Fibroblast of skin of back (primary cell): Measurements from ENCODE around the gene EPB41L5.
A peak's percentile ranks its signal among the peaks of the same experiment; 100 is the strongest.
"Not testable (repeated sequence)": the region's sequence is repeated elsewhere in the genome, so short reads cannot be mapped to it uniquely, and the experiment has no call there.

Experiments
- DNase-seq: peaks from one replicate; pipeline ENCODE4 v3.0.0-alpha.2; 2013

EPB41L5 gene

DNA sequence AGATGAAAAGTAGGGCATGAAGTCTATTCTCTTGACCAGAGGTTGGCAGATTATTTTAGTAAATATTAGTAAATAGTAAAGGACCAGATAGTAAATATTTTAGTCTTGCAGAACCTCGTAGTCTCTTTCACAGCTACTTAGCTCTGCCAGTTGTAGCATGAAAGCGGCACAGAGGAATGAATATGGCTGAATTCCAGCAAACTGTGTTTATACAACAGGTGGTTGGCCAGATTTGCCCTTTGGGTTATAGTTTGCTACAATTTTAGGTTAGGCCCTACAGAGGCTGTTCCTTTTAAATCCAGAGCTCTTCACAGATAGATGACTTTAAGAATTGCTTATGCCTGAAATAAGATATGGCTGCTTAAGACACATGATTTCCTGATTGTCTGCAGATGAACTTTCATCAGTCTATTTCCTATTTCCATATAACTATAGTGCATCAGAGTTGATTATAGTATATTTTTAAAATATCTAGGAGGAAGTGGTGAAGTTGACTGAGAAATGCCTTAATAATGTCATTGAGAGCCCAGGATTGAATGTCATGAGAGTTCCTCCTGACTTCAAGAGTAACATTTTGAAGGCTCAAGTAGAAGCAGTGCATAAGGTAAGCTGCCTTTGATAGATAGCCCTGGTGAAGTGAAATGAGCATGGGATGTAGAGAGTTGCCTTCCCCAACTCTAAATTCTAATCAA, 129.8 kb downstream of the EPB41L5 start:
- no peak for DNase-seq

DNA sequence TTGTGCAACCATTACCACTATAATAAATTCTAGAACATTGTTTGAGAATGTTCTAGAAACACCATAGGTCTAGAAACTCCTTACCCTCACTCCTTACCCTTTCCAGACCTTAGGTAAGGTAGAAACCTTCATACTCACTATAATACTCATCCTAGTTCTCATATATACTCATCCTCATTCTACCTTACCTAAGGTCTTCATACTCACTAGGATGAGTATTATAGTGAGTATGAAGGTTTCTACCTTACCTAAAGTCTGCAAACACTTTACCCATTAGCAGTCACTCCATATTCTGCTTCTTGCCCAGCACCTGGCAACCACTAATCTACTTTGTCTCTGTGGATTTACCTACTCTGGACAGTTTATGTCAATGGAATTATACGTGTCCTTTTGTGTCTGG, 135.4 kb downstream of the EPB41L5 start:
- no peak for DNase-seq

DNA sequence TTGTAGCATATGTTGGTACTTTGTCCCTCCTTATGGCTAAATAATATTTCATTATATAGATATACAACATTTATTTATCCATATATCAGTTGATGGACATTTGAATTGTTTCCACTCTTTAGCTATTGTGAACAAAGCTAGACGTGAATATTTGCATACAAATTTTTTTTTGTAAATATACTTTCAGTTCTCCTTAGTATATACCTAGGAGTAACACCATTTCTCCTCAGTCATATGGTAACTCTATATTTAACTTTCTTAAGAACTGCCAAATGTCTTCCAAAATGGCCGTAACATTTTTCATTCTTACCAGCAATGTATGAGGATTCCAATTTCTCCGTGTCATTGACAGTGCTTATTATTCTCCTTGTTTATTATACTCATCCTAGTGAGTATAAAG, 135.8 kb downstream of the EPB41L5 start:
- no peak for DNase-seq

DNA sequence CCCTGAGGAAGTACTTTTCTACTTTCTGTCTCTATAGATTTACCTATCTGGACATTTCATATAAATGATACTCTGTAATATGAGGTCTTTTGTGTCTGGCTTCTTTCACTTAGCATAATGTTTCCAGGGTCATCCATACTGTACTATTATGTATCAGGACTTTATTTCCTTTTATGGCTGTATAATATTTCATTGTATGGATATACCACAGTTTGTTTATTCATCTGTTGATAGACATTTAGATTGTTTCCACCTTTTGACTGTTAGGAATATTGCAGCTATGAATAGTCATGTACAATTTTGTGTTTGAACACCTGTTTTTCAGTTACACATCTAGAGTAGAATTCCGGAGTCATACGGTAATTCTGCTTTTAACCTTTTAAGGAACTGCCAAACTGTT, 136.5 kb downstream of the EPB41L5 start:
- no peak for DNase-seq

DNA sequence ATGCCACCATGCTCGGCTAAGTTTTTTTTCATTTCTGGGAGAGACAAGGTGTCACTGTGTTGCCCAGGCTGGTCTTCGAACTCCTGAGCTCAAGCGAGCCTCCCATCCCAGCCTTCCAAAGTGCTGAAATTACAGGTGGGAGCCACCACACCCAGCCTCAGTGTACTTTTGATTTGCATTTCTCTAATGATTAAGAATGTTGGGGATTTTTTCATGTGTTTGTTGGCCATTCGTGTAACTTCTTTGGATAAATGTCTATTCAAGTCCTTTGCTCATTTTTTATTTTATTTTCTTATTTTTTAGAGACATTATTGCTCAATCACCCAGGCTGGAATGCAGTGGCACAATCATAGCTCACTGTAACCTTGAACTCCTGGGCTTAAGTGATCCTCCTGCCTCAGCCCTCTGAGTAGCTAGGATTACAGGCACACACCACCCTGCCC, 137.2 kb downstream of the EPB41L5 start:
- DNase-seq, result no peak

DNA sequence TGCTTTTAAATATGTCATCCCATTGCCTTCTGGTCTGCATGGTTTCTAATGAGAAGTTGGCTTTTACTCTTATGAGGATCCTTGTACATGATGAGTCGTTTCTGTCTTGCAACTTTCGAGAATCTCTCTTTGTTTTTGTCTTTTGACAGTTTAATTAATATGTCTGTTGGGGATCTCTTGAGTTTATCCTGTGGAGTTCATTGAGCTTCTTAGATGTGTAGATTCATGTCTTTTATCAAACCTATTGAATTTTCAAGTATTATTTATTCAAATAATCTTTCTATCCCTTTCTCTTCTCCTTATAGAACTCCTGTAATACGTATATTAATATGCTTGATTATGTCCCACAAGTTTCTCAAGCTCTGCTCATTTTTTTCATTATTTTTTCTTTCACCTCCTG, 142.4 kb downstream of the EPB41L5 start:
- no peak for DNase-seq

DNA sequence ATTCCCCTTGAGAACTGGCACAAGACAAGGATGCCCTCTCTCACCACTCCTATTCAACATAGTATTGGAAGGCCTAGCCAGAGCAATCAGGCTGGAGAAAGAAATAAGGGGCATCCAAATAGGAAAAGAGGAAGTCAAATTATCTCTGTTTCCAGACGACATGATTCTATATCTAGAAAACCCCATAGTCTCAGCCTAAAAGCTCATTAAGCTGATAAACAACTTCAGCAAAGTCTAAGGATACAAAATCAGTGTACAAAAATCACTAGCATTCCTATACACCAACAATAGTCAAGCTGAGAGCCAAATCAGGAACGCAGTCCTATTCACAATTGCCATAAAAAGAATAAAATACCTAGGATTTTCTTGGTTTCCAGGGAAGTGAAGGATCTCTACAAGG, 145.8 kb downstream of the EPB41L5 start:
- not testable (repeated sequence) for DNase-seq

DNA sequence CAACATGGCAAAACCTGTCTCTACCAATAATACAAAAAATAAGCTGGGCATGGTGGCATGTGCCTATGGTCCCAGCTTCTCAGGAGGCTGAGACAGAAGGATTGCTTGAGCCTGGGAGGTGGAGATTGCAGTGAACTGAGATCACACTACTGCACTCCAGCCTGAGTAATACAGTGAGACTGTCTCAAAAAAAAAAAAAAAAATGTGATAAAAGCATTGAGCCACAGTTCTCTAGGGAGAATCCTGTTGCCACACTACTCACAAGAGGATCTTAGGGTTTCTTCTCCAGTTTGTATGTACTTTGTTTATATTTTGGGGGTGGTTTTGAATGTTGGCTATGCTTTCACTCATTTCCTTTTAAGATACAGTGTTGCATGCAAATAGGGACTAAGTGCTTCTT, 148.3 kb downstream of the EPB41L5 start:
- DNase-seq, result peak; percentile 41

DNA sequence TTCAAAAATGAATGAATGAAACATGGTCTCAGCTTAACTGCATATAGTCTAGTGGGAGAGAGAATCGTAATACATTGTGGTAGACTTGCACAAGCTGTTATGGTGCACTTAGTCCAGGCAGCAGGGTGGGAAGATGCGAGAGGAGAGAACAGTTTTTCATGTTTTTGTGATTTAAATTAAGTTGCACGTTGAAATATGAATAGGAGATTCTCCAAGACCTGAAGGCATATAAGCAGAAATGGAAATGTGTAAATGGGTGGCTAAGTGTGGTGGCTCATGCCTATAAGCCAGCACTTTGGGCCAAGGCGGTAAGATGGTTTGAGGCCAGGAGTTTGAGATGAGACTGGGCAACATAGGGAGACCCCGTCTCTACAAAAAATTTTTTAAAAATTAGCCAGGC, 149.8 kb downstream of the EPB41L5 start:
- DNase-seq, result no peak

DNA sequence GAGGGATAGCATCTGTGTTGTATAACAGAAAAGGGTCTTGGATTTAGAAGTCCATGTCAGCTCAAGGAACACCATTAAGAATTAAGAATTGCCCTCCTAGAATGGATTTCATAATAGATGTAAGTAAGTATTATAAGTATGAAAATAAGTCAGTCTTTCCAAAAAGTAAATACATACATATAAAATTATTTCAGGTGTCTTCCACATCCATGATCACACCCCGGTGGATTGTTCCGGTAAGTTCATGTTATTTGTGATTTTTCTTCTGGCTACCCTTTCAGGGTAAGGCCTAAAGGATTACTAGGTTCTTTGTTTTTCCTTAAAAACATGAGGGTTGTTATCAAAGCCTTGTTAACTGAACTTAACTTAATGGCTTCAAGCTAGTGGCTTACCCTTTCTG, 154.4 kb downstream of the EPB41L5 start:
- DNase-seq, result no peak

DNA sequence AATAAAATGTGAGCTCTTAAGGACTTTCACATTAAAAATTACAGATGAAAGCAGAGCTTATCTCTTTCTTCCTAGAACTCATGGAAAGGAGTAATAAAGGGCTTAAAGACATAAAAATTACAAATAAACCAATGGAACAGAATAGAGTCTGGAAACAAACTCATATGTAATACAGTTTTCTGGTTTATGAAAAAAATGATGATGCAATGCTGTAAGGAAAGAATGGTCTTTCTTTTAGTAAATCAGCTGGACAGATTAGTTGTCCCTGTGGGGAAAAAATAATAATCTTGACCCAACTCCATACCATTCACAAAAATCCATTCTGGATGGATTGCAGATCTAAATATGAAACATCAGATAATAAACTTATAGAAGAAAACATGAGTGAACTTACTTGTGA, 156.1 kb downstream of the EPB41L5 start:
- DNase-seq, result no peak

DNA sequence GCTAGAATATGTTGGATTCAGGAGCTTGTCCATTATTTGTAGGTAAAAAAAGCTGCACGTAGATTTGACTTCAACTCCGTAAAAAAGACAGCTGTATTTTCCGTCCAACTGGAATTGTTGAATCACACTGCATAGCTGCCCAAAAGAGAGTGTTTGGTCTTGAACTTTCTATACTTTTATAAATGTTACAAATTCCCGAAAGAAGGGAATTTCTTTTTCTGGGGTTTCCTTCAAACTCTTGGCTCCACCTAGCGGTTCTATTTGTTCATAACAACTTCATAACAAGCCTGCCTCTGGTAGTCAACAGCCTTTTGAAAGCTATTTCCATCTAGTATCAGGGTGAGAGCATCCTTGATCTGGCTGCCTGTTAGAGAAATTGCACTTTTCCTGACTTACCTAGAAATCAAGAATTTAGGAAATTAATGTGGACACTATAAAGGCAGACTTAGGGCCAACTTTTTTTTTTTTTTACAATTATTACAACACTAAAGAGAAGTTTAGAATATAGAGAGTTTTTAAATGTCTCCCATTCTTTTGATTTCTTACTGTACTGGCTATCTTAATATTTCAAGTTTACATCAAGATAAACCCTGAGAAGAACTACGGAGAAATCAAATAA, 162.2 kb downstream of the EPB41L5 start:
- DNase-seq, result peak; percentile 63

DNA sequence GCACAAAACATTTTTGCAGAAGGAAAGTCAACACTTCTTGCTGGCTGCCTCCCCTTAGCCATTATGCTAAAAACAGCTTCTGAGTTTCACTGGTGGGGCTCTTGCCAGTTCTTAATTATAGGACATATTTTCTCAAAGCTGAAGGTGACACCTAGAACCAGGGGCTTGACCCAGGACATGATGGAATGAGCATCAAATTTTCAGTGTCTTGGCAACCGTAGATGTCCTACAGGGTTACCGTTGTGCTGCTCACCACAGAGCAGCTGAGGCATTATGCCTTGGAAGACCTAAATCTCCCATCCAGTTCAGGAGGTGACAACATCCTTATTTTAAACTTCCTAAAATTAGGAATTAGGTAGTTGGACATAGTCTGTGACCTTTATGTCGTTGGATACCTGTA, 163.6 kb downstream of the EPB41L5 start:
- DNase-seq, result no peak

DNA sequence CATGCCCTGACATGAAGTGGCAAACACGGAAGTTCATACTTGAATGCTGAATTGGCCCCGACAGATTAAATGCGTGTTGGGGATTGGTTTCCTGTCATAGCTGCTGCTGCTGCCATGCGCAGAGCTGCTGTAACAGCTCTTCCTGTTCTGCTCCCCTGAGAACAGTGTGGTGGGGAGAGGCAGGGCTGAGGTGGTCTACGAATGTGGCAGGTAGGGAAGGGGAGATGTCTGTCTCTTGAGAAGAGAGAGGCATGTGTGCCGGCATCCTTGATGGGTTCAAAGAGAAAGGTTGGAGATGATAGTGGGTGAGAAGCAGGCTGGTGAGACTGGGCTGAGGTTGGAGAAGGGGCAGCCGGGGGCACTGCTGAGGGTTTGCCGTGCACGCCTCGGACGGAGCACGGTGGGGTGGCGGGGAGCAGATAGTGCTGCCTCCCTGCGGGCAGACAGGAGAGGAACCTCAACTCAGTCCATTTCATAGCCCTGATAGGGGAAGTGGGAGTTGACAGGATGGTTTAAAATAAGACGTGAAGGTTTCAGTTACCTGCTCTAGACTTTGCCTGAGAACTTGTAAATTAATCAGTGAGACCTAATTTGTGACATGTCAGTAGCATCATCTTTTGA, 164.2 kb downstream of the EPB41L5 start:
- peak; percentile 8 for DNase-seq

DNA sequence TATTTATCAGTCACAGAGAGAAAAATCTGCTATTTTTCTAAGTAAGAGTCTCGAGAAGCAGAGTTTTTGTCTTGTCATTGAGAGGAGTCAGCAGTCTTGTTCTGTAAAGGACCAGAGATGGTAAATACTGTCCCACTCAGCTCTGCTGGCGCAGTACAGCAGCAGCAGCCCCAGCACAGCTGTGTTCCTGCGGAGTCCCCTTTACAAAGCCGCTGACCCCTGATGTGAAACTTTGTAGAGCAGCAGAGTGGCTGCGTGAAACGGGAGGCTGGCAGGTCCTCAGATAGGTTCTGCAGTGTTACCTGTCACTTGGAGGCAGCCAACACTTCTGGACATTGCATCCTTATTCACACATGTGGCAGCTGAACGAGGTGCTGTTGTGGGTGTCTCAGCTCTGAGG, 165.1 kb downstream of the EPB41L5 start:
- no peak for DNase-seq

DNA sequence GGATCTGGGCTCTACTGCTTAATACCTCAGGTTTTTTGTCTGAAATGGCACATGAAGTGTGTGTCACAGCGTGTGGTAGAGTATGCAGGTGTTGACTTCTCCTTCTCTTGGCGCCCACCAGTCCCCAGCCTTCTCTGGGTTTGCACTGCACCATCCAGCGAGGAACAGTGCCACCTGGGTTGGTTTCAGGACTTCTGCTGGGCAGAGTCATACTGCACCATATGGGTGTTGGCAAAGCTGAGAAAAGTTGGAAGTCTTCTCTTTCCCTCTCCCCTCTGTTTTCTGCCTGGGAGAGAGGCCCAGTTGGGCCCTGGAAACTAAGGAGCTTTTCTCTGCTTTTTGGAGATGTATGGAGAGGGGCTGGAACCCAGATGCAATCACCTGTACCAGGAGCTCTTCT, 166.5 kb downstream of the EPB41L5 start:
- no peak for DNase-seq

DNA sequence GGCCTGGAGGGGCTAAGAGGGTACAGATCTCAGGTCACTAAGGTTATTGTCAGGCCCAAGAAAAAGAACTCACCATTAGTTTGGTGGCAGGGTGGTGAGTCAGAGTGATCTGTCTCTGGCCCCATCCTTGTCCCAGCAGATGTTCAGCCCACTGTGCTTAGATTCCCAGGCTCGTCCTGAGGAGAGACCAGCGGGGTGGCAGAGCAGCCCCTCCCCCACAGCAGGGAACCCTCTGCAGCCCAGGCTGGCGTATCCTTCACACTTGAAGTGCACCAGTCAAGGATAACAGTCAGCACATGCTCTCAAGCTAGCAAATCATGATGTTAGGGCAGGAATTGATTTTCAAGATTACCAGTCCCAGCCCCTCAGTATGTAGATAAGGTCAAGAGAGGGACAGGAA, 167.2 kb downstream of the EPB41L5 start:
- DNase-seq, result no peak

DNA sequence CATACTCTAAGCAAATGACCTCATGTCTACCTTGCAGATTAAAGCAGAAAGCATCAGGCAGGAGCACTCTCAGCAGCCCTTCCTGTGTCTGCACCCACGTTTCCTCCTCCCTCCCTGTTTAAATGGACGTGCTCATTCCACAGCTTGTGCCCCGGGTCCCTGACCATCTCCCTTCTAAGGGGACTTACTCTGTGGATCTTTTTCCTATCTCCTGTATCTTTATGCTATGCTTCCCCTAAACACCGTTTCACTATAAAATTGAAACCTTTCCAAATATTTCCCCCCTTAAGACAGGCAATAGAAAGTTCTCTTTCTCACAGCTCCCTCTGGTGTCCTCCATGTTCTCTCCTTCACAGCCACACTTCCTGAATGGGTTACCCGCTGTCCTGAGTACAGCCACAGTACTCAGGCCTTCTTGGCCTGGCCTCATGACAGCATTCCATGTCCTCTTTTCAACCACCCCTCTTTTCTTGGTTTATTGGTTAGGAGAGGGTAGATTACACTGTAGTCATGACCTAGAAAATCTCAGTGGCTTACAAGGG, 169.2 kb downstream of the EPB41L5 start:
- DNase-seq, result no peak

DNA sequence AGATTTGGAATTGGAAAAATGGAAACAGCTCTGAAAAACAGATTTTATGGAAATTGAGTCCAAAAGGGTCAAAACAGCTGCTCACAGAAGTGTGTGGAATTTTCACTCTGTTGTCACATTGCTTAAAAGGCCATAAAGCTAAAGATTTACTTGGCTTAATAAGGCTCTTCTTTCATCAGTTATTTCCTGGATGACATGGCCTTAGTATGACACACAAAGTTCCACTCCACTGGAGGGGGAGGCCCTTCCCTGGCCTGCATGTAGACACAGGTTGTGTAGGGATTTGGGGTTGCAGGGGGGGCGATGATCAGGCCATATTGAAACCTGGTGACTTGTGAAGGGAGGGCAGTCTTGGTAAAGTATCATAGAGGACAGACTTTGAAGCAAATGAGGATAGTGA, 176.3 kb downstream of the EPB41L5 start:
- DNase-seq, result no peak

DNA sequence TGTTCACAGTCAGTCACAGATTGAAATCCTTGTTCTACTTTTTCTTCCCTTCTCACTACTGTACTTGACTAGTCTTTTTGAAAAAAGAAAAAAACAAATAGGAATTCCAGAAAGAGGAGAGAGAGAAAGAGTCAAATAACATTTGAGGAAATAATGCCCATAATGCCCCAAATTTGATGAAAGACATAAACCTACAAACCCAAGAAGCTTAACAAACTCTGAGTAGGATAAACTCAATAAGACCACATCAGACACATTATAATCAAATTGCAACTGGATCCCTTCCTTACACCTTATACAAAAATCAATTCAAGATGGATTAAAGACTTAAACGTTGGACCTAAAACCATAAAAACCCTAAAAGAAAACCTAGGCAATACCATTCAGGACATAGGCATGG, 179.4 kb downstream of the EPB41L5 start:
- no peak for DNase-seq

DNA sequence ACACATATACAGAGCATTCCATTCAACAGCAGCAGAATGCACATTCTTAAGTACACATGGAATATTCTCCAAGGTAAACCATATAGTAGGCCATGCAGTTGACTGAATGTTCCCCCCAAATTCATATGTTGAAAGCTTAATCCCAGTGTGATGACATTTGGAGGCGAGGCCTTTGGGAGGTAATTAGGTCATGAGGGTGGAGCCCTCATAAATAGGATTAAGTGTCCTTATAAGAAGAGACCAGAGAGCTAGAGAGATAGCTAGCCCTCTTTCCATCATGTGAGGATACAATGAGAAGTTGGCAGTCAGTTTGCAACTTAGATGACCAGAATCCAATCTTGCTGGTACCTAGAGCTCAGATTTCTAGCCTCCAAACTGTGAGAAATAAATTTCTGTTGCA, 182.7 kb downstream of the EPB41L5 start:
- no peak for DNase-seq

DNA sequence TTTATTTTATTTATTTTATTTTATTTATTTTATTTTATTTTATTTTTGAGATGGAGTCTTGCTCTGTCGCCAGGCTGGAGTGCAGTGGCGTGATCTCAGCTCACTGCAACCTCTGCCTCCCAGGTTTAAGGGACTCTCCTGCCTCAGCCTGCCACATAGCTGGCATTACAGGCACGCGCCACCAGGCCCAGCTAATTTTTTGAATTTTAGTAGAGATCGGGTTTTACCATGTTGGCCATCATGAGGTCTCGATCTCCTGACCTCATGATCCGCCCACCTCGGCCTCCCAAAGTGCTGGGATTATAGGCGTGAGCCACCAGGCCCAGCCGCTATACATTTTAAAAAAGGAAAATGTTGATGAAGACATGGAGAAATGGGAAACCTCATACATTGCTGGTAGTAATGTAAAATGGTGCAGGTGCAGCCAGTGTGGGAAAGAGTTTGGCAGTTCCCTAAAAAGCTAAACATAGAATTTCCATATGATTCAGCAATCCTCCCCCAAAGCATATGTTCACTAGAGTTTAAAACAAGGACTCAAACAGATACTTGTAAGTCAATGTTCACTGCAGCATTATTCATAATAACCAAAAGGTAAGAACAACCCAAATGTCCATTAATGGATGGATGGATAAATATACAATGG, 187.1 kb downstream of the EPB41L5 start:
- DNase-seq, result not testable (repeated sequence)

DNA sequence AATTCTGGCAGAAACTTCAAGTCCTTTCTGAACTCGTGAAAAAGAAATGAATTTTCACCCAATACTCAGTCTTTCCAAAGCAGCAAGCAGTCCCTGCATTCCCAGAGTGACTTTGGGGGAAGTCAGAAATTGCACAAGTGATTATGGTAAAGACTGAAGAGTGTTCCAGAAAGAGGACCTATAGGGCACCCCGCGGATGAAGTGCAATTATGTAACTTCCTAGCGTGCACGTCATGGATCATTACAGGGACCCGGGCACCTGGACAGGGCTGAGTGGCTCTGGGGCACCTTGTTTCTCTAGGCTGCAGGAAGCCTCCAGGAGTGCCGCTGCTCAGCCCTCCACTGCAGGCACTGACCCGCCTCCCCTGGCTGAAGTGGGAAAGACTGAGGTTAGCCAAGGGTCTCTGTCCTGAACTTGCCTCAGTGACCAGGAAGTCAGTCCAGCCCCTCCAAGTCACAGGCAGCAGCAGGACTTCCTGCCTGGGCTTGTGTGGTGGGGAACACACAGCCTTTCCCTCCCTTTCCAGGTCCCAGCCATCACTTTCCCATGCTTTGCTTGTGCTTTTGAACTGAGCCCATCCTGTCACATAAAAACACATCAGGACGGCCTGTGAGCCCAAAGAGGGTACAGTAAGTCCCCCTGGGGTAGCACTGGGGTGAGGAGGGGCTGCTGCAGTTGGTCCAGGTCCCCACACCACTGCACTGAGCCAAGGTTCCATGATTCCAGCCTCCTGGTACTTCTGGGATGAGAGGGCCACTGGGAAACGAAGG, 190.6 kb downstream of the EPB41L5 start:
- DNase-seq, result no peak
